HG03460 (cell line): ENCODE results near the gene SMARCE1.

Source experiments
- ATAC-seq: cut with Tn5 transposase; IDR thresholded peaks from one replicate; pipeline ENCODE4 v1.9.1; 2021; ENCODE audit not compliant: unreplicated experiment

SMARCE1 gene

GRCh38 chr17:40646791-40647623 is 611 bp downstream of the SMARCE1 start:
- no peak for ATAC-seq

- no peak for ATAC-seq
Observed at GRCh38 chr17:40645943-40646342, 1.7 kb downstream of the SMARCE1 start.

GRCh38 chr17:40645291-40645690 is 2.3 kb downstream of the SMARCE1 start:
- no peak for ATAC-seq

- no peak for ATAC-seq
Observed at GRCh38 chr17:40637931-40638330, 9.7 kb downstream of the SMARCE1 start.

GRCh38 chr17:40633871-40634270 is 13.7 kb downstream of the SMARCE1 start:
- ATAC-seq, result no peak

GRCh38 chr17:40632216-40632615 is 15.4 kb downstream of the SMARCE1 start:
- ATAC-seq, result no peak

GRCh38 chr17:40629842-40630241 is 17.8 kb downstream of the SMARCE1 start:
- no peak for ATAC-seq

GRCh38 chr17:40625311-40625710 is 22.3 kb downstream of the SMARCE1 start:
- ATAC-seq, result no peak

- no peak for ATAC-seq
Observed at GRCh38 chr17:40623419-40624210, 24.0 kb downstream of the SMARCE1 start.

- ATAC-seq, result no peak
Observed at GRCh38 chr17:40622509-40622928, 25.1 kb downstream of the SMARCE1 start.

- ATAC-seq, result no peak
Observed at GRCh38 chr17:40621578-40621977, 26.0 kb downstream of the SMARCE1 start.

GRCh38 chr17:40621019-40621418 is 26.6 kb downstream of the SMARCE1 start:
- ATAC-seq, result no peak

- ATAC-seq, result no peak
Observed at GRCh38 chr17:40618754-40619625, 28.6 kb downstream of the SMARCE1 start.

- ATAC-seq, result no peak
Observed at GRCh38 chr17:40617678-40618240, 29.9 kb downstream of the SMARCE1 start.

- no peak for ATAC-seq
Observed at GRCh38 chr17:40616592-40616991, 31.0 kb downstream of the SMARCE1 start.

GRCh38 chr17:40615841-40616476 is 31.7 kb downstream of the SMARCE1 start:
- ATAC-seq, result no peak

- peak; percentile 63 for ATAC-seq
Observed at GRCh38 chr17:40615068-40615840, 32.4 kb downstream of the SMARCE1 start.

- peak; percentile 21 for ATAC-seq
Observed at GRCh38 chr17:40614431-40615067, 33.1 kb downstream of the SMARCE1 start.
